Psoas muscle (tissue), 8 donors: ENCODE data around the gene LMO4. TPM values are rescaled to one million over a fixed set of nuclear protein-coding genes. Genes with fewer than 3 reads are reported as not detected.

ENCODE experiments used
- ATAC-seq, 4 donors: fragments of 200-7000 bp; cut with Tn5 transposase; one replicate each; pipeline ENCODE4 v1.9.1; 2020; ENCODE audit warnings: moderate library complexity in 3 of 4, mild to moderate bottlenecking in 2 of 4
- DNase-seq, 2 donors: peaks; one replicate each; pipeline ENCODE4 v3.0.0-alpha.2; 2020
- H3K27ac ChIP-seq: fragments of 200-600 bp; one replicate; pipeline ENCODE4 v1.8.0; 2022
- H3K27me3 ChIP-seq, 3 donors: fragments of 200-600 bp in 1 of 3; one replicate each; pipeline versions ENCODE4 v1.6.1 to v1.8.0; 2013 to 2022; ENCODE audit warnings: low read length in 2 of 3, mild to moderate bottlenecking in 2 of 3, moderate library complexity in 1 of 3; ENCODE audit not compliant: insufficient read depth in 3 of 3
- H3K36me3 ChIP-seq, 2 donors: fragments of 200-600 bp in 1 of 2; one replicate each; pipeline versions ENCODE4 v1.6.1 to v1.8.0; 2013 to 2022; ENCODE audit warnings: low read depth in 1 of 2, mild to moderate bottlenecking in 1 of 2, moderate library complexity in 1 of 2; ENCODE audit not compliant: insufficient read depth in 1 of 2
- H3K4me1 ChIP-seq: fragments of 200-600 bp; one replicate; pipeline ENCODE4 v1.8.0; 2022
- H3K4me3 ChIP-seq: fragments of 200-600 bp; one replicate; pipeline ENCODE4 v1.8.0; 2022; ENCODE audit warnings: mild to moderate bottlenecking
- H3K9me3 ChIP-seq: fragments of 200-600 bp; one replicate; pipeline ENCODE4 v1.8.0; 2022
- CTCF ChIP-seq: fragments of 200-600 bp; IDR thresholded peaks from one replicate; pipeline ENCODE4 v1.8.0; 2022; ENCODE audit warnings: antibody characterized with exemption
- WGBS, 3 donors: extraction: QIAGEN DNeasy Blood & Tissue Kit; methylation state at CpG; one replicate each; pipeline versions ENCODE4 v1.1.6 to v1.1.7; 2013; 5-methylcytosine and 5-hydroxymethylcytosine counted together
- intact Hi-C, 2 donors: fragments of 100-400 bp; cut with DNase I; formaldehyde crosslinking; loops; one replicate each; pipeline versions ENCODE4 v1.11.0 to v1.14.2; 2022
- polyA plus RNA-seq, 3 donors: library from polyadenylated mRNA; stranded (reverse); fragments of 200-250 nt; gene quantifications; one replicate each; pipeline ENCODE4 v1.2.3, GENCODE V29; 2013
- total RNA-seq, 4 donors: library from RNA; stranded (reverse); fragmentation: NEBNext Ultra II Directional in 2 of 4; extraction: Animal tissue kit (Norgen Biotek cat#: 25700) in 2 of 4; gene quantifications; one replicate each; pipeline versions ENCODE4 v1.2.1 to v1.2.4, GENCODE V29; 2021 to 2023
- donor health status: healthy with polysubstance abuse.
- donor health status: DM: no; HTN: no; CAD: no; lungs with moderate emphysema.
- donor health status: Bipolar disorder and iron deficiency.
- donor health status: healthy.
- donor health status: DM: yes; HTN: yes; CAD: no.
- donor health status: DM: no; HTN: no; CAD: no.
- donor health status: DM: no; HTN: no; CAD: no.
- donor health status: DM: yes; HTN: yes; CAD: no.

The LMO4 gene
- total and polyA plus RNA-seq, 7 donors: 19.8 to 75.9 (median 30.8) TPM

- no peak for TF ChIP-seq CTCF
- no peak for ATAC-seq
- Histone ChIP-seq H3K4me3 (no peak overlapping the region), H3K27me3 (no peaks in the 10 kb centered on the region), H3K9me3 (no peaks in the 10 kb centered on the region), H3K4me1 (peaks cover 33% of the 10 kb centered on the region), H3K36me3 (peaks cover 2 to 54% of the 10 kb centered on the region in 2 donors), H3K27ac (no peak overlapping the region)
- 70 to 86% (median 82%) methylated on average over 5 of the region's 5 CpGs for WGBS, 3 donors
- no peak for DNase-seq
- intact Hi-C loops: no loop called here
These were observed 8.9 kb downstream of the LMO4 start for GRCh38 chr1:87337606-87338005.

DNA sequence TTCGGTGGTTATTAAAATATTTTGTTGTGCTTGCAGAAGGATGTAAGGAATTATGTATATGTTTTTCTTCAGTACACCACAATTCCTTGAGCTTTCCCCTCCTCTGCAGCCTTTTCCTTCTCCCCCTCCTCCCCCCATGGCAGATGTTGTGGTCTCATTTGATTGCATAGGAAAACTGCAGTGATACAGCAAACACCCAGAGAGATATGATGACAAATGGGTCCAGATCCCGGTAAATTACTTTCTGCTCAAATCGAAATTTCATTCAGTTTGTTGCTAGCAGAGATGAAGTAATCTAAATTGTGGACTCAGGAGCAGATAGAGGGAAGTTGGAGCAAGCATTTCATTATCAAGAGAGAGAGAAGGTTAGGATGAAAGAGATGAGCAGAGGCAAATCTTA lies 9.9 kb downstream of the LMO4 start:
- intact Hi-C loops: no loop called here
- no peaks in the 10 kb centered on the region for H3K9me3 ChIP-seq
- no peak for ATAC-seq
- DNase-seq: no peak
- no peak for TF ChIP-seq CTCF
- WGBS, 3 donors: 63 to 77% (median 64%) methylated on average over 3 of the region's 3 CpGs
- peaks cover 2 to 55% of the 10 kb centered on the region in 2 donors for H3K36me3 ChIP-seq
- no peak overlapping the region for H3K27ac ChIP-seq
- no peaks in the 10 kb centered on the region for H3K27me3 ChIP-seq
- H3K4me3 ChIP-seq: no peak overlapping the region
- H3K4me1 ChIP-seq: peaks cover 25% of the 10 kb centered on the region

DNA sequence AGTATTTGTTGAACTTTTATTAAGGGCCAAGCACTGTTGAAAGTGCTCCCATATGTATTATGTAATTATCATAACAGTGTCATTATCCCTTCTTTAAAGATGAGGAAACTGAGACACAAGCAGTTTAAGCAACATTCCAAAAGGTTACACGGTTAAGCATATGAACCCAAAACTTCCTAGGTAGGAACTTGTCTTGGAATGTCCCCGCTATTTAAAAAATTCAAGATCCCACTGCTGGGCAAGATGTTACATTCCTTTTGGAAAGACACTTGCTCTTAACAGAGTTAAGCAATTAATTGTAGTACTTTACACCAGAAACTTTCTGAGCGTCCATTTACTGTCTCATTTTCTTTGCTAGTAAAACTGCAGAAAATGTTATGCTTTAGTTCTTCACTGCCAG lies 15.6 kb downstream of the LMO4 start:
- Histone ChIP-seq H3K36me3 (peaks cover 2 to 78% of the 10 kb centered on the region in 2 donors), H3K4me3 (no peak overlapping the region), H3K4me1 (no peaks in the 10 kb centered on the region), H3K27ac (no peak overlapping the region), H3K9me3 (no peaks in the 10 kb centered on the region), H3K27me3 (no peaks in the 10 kb centered on the region)
- WGBS, 3 donors: 85 to 90% (median 90%) methylated on average over 3 of the region's 3 CpGs
- intact Hi-C loops: no loop called here
- ATAC-seq (no peak), DNase-seq (no peak)
- no peak for TF ChIP-seq CTCF

GRCh38 chr1:87346130-87346814 lies 17.6 kb downstream of the LMO4 start:
- no peak overlapping the region for H3K4me3 ChIP-seq
- no peaks in the 10 kb centered on the region for H3K9me3 ChIP-seq
- DNase-seq: no peak
- no peak for TF ChIP-seq CTCF
- no peaks in the 10 kb centered on the region for H3K27me3 ChIP-seq
- H3K4me1 ChIP-seq: no peaks in the 10 kb centered on the region
- H3K36me3 ChIP-seq: peaks cover 2 to 58% of the 10 kb centered on the region in 2 donors
- no peak for ATAC-seq
- 79 to 80% (median 80%) methylated on average over 8 of the region's 8 CpGs for WGBS, 3 donors
- no peak overlapping the region for H3K27ac ChIP-seq
- intact Hi-C loops: no loop called here
